GM23248 (cell line): ENCODE measurements around the gene ROCK2. TPM values are rescaled to one million over a fixed set of nuclear protein-coding genes. Genes with fewer than 3 reads are reported as not detected.

Experiments used
- DNase-seq: peaks from one replicate; pipeline ENCODE4 v3.0.0-alpha.2; 2015
- H2AFZ ChIP-seq: fragments of 200-600 bp; sonication (generic); 2 replicates; pipeline ENCODE4 v1.6.1; 2016; ENCODE audit warnings: antibody characterized with exemption
- H3F3A ChIP-seq: fragments of 200-600 bp; sonication (generic); 2 replicates; pipeline ENCODE4 v1.6.1; 2016; ENCODE audit warnings: mild to moderate bottlenecking, antibody characterized with exemption, mixed run types; ENCODE audit not compliant: insufficient read depth
- H3K27ac ChIP-seq: fragments of 200-600 bp; sonication (generic); 2 replicates; pipeline ENCODE4 v1.5.1; 2016; ENCODE audit warnings: mild to moderate bottlenecking
- H3K27me3 ChIP-seq: fragments of 200-600 bp; sonication (generic); replicated peaks from 2 replicates; pipeline ENCODE4 v1.6.1; 2016; ENCODE audit warnings: mild to moderate bottlenecking; ENCODE audit not compliant: insufficient read depth
- H3K36me3 ChIP-seq: fragments of 200-600 bp; sonication (generic); 2 replicates; pipeline ENCODE4 v1.6.1; 2016; ENCODE audit warnings: low read depth, mild to moderate bottlenecking
- H3K4me1 ChIP-seq: fragments of 200-600 bp; sonication (generic); 2 replicates; pipeline ENCODE4 v1.6.1; 2016; ENCODE audit warnings: mild to moderate bottlenecking; ENCODE audit not compliant: insufficient read depth
- H3K4me2 ChIP-seq: fragments of 200-600 bp; sonication (generic); one replicate; pipeline ENCODE4 v1.6.1; 2016; ENCODE audit warnings: mild to moderate bottlenecking; ENCODE audit not compliant: unreplicated experiment
- H3K4me3 ChIP-seq: fragments of 200-600 bp; sonication (generic); 2 replicates; pipeline ENCODE4 v1.5.1; 2016; ENCODE audit warnings: mild to moderate bottlenecking
- H3K79me2 ChIP-seq: fragments of 200-600 bp; sonication (generic); 2 replicates; pipeline ENCODE4 v1.6.1; 2016; ENCODE audit warnings: mild to moderate bottlenecking; ENCODE audit not compliant: insufficient read depth
- H3K9ac ChIP-seq: fragments of 200-600 bp; sonication (generic); 2 replicates; pipeline ENCODE4 v1.6.1; 2016; ENCODE audit warnings: mild to moderate bottlenecking
- H3K9me2 ChIP-seq: fragments of 200-600 bp; sonication (generic); 2 replicates; pipeline ENCODE4 v1.6.1; 2016; ENCODE audit warnings: mixed run types, mild to moderate bottlenecking, moderate library complexity; ENCODE audit not compliant: insufficient read depth
- H3K9me3 ChIP-seq: fragments of 200-600 bp; sonication (generic); one replicate; pipeline ENCODE4 v1.6.1; 2017; ENCODE audit warnings: low read depth
- H4K20me1 ChIP-seq: fragments of 200-600 bp; sonication (generic); 2 replicates; pipeline ENCODE4 v1.6.0; 2016; ENCODE audit not compliant: insufficient read depth
- EZH2 ChIP-seq: fragments of 200-600 bp; sonication (generic); IDR thresholded peaks from 2 replicates; pipeline ENCODE4 v1.6.1; 2018; ENCODE audit warnings: antibody characterized with exemption, mild to moderate bottlenecking; ENCODE audit not compliant: insufficient read depth, poor library complexity, severe bottlenecking
- EZH2phosphoT487 ChIP-seq: fragments of 200-600 bp; sonication (generic); IDR thresholded peaks from 2 replicates; pipeline ENCODE4 v1.6.1; 2018; ENCODE audit warnings: antibody characterized with exemption, moderate library complexity, mild to moderate bottlenecking, low read depth; ENCODE audit not compliant: insufficient read depth
- WGBS, 2 experiments: methylation state at CpG; one replicate each; pipeline ENCODE4 v1.1.6; 2015 to 2017; ENCODE audit warnings: low lambda C conversion rate in 2 of 2, low coverage in 1 of 2; ENCODE audit errors: missing lambda C conversion rate in 2 of 2; 5-methylcytosine and 5-hydroxymethylcytosine counted together
- in situ Hi-C: fragments of 300-500 bp; cut with MboI; formaldehyde crosslinking; loops from 2 replicates; pipeline ENCODE4 v1.15.0; 2020
- polyA plus RNA-seq: library from polyadenylated mRNA; unstranded; fragments of >200 nt; fragmentation: Nextera tagmentation; extraction: Ambion mirVana; gene quantifications from 2 replicates; pipeline ENCODE4 v1.2.1, GENCODE V29; 2016
- total RNA-seq: library from RNA; depleted of rRNA; stranded (reverse); fragments of >200 nt; shearing (Covaris generic); gene quantifications from 2 replicates; pipeline ENCODE4 v1.2.3, GENCODE V29; 2014

The ROCK2 gene
- total and polyA plus RNA-seq, 2 experiments from 2014 or later, result 19.9 to 38.3 TPM

- H3K27ac ChIP-seq, result no peak overlapping the region
- no peaks in the 10 kb centered on the region for H3K9me2 ChIP-seq
- H3K27me3 ChIP-seq, result no peaks in the 10 kb centered on the region
- peaks cover 6% of the 10 kb centered on the region; the same call in 1 of the 2 replicates for H3K36me3 ChIP-seq
- no peaks in the 10 kb centered on the region; the same call in 1 of the 2 replicates for H3F3A ChIP-seq
- no peak for DNase-seq
- in situ Hi-C loops, result no loop called here
- no peak overlapping the region for H3K4me2 ChIP-seq
- H4K20me1 ChIP-seq, result peaks cover 4% of the 10 kb centered on the region; the same call in 1 of the 2 replicates
- H3K79me2 ChIP-seq, result peaks cover 93% of the 10 kb centered on the region
- H3K4me1 ChIP-seq, result peaks cover 9% of the 10 kb centered on the region
- 95 to 100% methylated on average over 2 of the region's 2 CpGs for WGBS, 2 experiments
- H3K9me3 ChIP-seq, result no peaks in the 10 kb centered on the region
- no peak overlapping the region for H3K9ac ChIP-seq
- H2AFZ ChIP-seq, result no peak overlapping the region
- TF ChIP-seq EZH2phosphoT487, result no peak
- TF ChIP-seq EZH2, result no peak
- H3K4me3 ChIP-seq, result no peak overlapping the region
Measured at GRCh38 chr2:11285499-11285898, 58.9 kb downstream of the ROCK2 start.

DNA sequence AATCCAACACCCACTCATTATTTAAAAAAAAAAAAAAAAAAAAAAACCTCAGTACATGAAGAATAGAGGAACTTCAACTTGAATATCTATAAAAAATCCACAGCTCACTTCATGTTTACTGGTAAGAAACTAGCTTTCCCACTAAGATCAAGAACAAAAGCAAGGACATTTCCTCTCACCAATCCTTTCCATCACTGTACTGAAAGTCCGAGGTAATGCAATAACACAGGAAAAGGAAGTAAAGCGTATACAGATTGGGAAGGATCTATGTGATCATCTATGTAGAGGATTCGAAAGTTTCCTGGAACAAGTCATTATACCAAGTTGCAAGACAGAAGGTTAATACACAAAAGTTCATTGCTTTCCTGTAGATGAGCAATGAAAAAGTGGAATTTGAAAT is 63.2 kb downstream of the ROCK2 start:
- no peaks in the 10 kb centered on the region for H3K9me3 ChIP-seq
- DNase-seq, result no peak
- TF ChIP-seq EZH2 (no peak), EZH2phosphoT487 (no peak)
- in situ Hi-C loops, result no loop called here
- H3K9ac ChIP-seq, result no peak overlapping the region
- H3K4me3 ChIP-seq, result no peak overlapping the region
- no peaks in the 10 kb centered on the region for H3K27me3 ChIP-seq
- WGBS, 2 experiments, result 96 to 97% methylated on average over 3 of the region's 3 CpGs
- no peaks in the 10 kb centered on the region for H3K4me1 ChIP-seq
- H3K9me2 ChIP-seq, result no peaks in the 10 kb centered on the region
- no peaks in the 10 kb centered on the region for H3F3A ChIP-seq
- no peaks in the 10 kb centered on the region for H4K20me1 ChIP-seq
- H3K79me2 ChIP-seq, result peaks cover 94% of the 10 kb centered on the region
- H3K36me3 ChIP-seq, result peaks cover 19% of the 10 kb centered on the region
- H2AFZ ChIP-seq, result no peak overlapping the region
- no peak overlapping the region for H3K27ac ChIP-seq
- no peak overlapping the region for H3K4me2 ChIP-seq

- Histone ChIP-seq H3K4me2 (no peak overlapping the region), H3K27ac (no peak overlapping the region), H3K9ac (no peak overlapping the region), H3F3A (no peaks in the 10 kb centered on the region), H3K27me3 (no peaks in the 10 kb centered on the region), H4K20me1 (no peaks in the 10 kb centered on the region), H3K36me3 (peaks cover 20% of the 10 kb centered on the region), H2AFZ (no peak overlapping the region), H3K79me2 (peaks cover 94% of the 10 kb centered on the region), H3K4me1 (no peaks in the 10 kb centered on the region), H3K4me3 (no peak overlapping the region), H3K9me3 (no peaks in the 10 kb centered on the region), H3K9me2 (no peaks in the 10 kb centered on the region)
- DNase-seq, result no peak
- WGBS, 2 experiments, result 97 to 98% methylated on average over 3 of the region's 3 CpGs
- in situ Hi-C loops, result no loop called here
- TF ChIP-seq EZH2 (no peak), EZH2phosphoT487 (no peak)
Measured at GRCh38 chr2:11280713-11281112, 63.7 kb downstream of the ROCK2 start.

DNA sequence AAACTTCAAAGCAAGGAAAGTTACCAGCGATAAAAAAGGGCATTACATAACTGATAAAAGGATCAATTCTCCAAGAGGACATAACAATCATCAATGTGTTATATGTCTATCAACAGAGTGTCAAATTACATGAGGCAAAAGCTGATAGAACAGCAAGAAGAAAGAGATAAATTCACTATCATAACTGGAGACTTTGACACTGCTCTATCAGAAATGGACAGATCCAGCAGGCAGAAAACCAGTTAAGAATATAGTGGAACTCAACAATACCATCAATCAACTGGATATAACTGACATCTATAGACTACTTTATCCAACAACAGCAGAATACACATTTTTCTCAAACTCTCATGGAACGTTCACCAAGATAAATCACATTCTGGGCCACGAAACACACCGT is 65.0 kb downstream of the ROCK2 start:
- Histone ChIP-seq H3K4me2 (no peak overlapping the region), H3F3A (no peaks in the 10 kb centered on the region), H3K9ac (no peak overlapping the region), H2AFZ (no peak overlapping the region), H3K27ac (no peak overlapping the region), H3K4me3 (no peak overlapping the region), H3K9me2 (no peaks in the 10 kb centered on the region), H3K4me1 (no peaks in the 10 kb centered on the region), H3K79me2 (peaks cover 97% of the 10 kb centered on the region), H4K20me1 (no peaks in the 10 kb centered on the region), H3K36me3 (peaks cover 20% of the 10 kb centered on the region), H3K9me3 (no peaks in the 10 kb centered on the region), H3K27me3 (no peaks in the 10 kb centered on the region)
- 64 to 66% methylated on average over 4 of the region's 4 CpGs for WGBS, 2 experiments
- in situ Hi-C loops, result no loop called here
- DNase-seq, result no peak
- TF ChIP-seq EZH2 (no peak), EZH2phosphoT487 (no peak)

DNA sequence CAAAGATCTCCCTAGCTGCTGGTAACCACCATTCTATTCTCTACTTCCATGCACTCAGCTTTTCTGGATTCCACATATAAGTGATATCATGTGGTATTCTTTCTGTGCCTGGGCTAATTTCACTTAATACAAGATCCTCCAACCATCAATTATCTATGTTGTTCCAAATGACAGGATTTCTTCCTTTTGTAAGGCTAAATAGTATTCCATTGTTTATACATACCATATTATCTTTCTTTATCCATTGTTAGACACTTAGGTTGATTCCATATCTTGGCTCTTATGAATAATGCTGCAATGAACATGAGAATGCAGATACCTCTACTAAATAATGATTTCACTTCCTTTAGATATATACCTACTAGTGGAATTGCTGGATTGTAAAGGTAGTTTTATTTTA is 66.2 kb downstream of the ROCK2 start:
- TF ChIP-seq EZH2phosphoT487 (no peak), EZH2 (no peak)

More for the DNA sequence above, 66.2 kb downstream of the ROCK2 start:
- Histone ChIP-seq H3K4me3 (no peak overlapping the region), H3K9me3 (no peaks in the 10 kb centered on the region), H4K20me1 (no peaks in the 10 kb centered on the region), H3K4me1 (peaks cover 2% of the 10 kb centered on the region; the same call in 1 of the 2 replicates), H3F3A (no peaks in the 10 kb centered on the region), H3K4me2 (no peak overlapping the region), H2AFZ (no peak overlapping the region), H3K27me3 (no peaks in the 10 kb centered on the region), H3K9ac (no peak overlapping the region), H3K79me2 (peaks cover 99% of the 10 kb centered on the region), H3K9me2 (no peaks in the 10 kb centered on the region), H3K27ac (no peak overlapping the region), H3K36me3 (peaks cover 14% of the 10 kb centered on the region)
- in situ Hi-C loops, result no loop called here
- no peak for DNase-seq
